H1 (cell line): Measurements from ENCODE around the gene LIPJ. TPM values are rescaled to one million over a fixed set of nuclear protein-coding genes. Genes with fewer than 3 reads are reported as not detected.

Source experiments
- CTCF ChIA-PET: fragments of 300-600 bp; sonication (Branson Sonifier 250); formaldehyde crosslinking; loops from one replicate; lab custom pipeline; 2021; ENCODE audit not compliant: partially characterized antibody; lab: Charles Lee
- POLR2A ChIA-PET: fragments of 300-600 bp; sonication (Branson Sonifier 250); formaldehyde crosslinking; loops from one replicate; lab custom pipeline; 2021; ENCODE audit warnings: inconsistent platforms; ENCODE audit not compliant: partially characterized antibody; lab: Charles Lee
- DNase-seq, 2 experiments: peaks; one replicate each; pipeline versions ENCODE4 v3.0.0 to v3.0.0-alpha.2; 2010 to 2022; ENCODE audit warnings: low spot score in 2 of 2, low read depth in 1 of 2, mixed read lengths in 1 of 2
- FAIRE-seq: peaks from 2 replicates; lab custom pipeline; 2011; peaks lifted over from hg19 to GRCh38; lab: Jason Lieb, UNC
- H2AFZ ChIP-seq: 2 replicates; pipeline ENCODE4 v1.8.1; 2012; ENCODE audit warnings: low read length, inconsistent platforms
- H2AK5ac ChIP-seq: 2 replicates; pipeline ENCODE4 v1.6.1; 2013; ENCODE audit warnings: low read depth, low read length
- H2BK120ac ChIP-seq: replicated peaks from 2 replicates; pipeline ENCODE3; 2013; ENCODE audit warnings: low read depth, low read length, inconsistent platforms
- H2BK12ac ChIP-seq: 2 replicates; pipeline ENCODE4 v1.6.1; 2013; ENCODE audit warnings: low read depth, low read length
- H2BK15ac ChIP-seq: 2 replicates; pipeline ENCODE4 v1.6.1; 2013; ENCODE audit warnings: low read length
- H2BK20ac ChIP-seq: 2 replicates; pipeline ENCODE4 v1.6.1; 2013; ENCODE audit warnings: low read length
- H2BK5ac ChIP-seq: 2 replicates; pipeline ENCODE4 v1.6.1; 2013; ENCODE audit warnings: low read depth, low read length
- H3K14ac ChIP-seq: 2 replicates; pipeline ENCODE4 v1.6.1; 2013; ENCODE audit warnings: inconsistent platforms; ENCODE audit not compliant: insufficient read length
- H3K18ac ChIP-seq: 2 replicates; pipeline ENCODE4 v1.6.1; 2013; ENCODE audit warnings: low read length; ENCODE audit errors: extremely low read depth
- H3K23ac ChIP-seq: 2 replicates; pipeline ENCODE4 v1.6.1; 2013; ENCODE audit warnings: inconsistent platforms; ENCODE audit not compliant: insufficient read length
- H3K23me2 ChIP-seq: 2 replicates; pipeline ENCODE4 v1.6.1; 2013; ENCODE audit warnings: low read depth, low read length
- H3K27ac ChIP-seq: 2 replicates; pipeline ENCODE4 v1.6.1; 2011; ENCODE audit warnings: low read depth, low read length, inconsistent platforms
- H3K27me3 ChIP-seq, 4 experiments: replicated peaks in 1 of 4; 1 replicate in 1 of 4; 2 replicates in 3 of 4; pipeline versions ENCODE4 v1.6.1 to v1.8.1; 2011 to 2013; ENCODE audit warnings: low read length in 3 of 4, mild to moderate bottlenecking in 3 of 4, inconsistent platforms in 2 of 4, mixed read lengths in 2 of 4, moderate library complexity in 1 of 4; ENCODE audit not compliant: control insufficient read depth in 3 of 4, insufficient read depth in 3 of 4; ENCODE audit errors: extremely low read depth in 1 of 4
- H3K36me3 ChIP-seq, 4 experiments: 2 replicates each; pipeline versions ENCODE4 v1.6.1 to v1.8.1; 2011 to 2013; ENCODE audit warnings: mild to moderate bottlenecking in 4 of 4, low read length in 3 of 4, moderate library complexity in 2 of 4, control low read depth in 1 of 4, inconsistent platforms in 1 of 4; ENCODE audit not compliant: insufficient read depth in 4 of 4, control insufficient read depth in 2 of 4
- H3K4ac ChIP-seq: replicated peaks from 2 replicates; pipeline ENCODE3; 2013; ENCODE audit warnings: low read length, low read depth, mixed read lengths, inconsistent platforms; ENCODE audit not compliant: insufficient read length
- H3K4me1 ChIP-seq, 4 experiments: replicated peaks in 1 of 4; 1 replicate in 1 of 4; 2 replicates in 3 of 4; pipeline versions ENCODE4 v1.6.1 to v1.8.1; 2011 to 2013; ENCODE audit warnings: low read length in 3 of 4, inconsistent platforms in 2 of 4, mixed read lengths in 1 of 4; ENCODE audit not compliant: insufficient read depth in 4 of 4, control insufficient read depth in 3 of 4
- H3K4me2 ChIP-seq, 2 experiments: 2 replicates each; pipeline versions ENCODE4 v1.6.1 to v1.8.1; 2011 to 2013; ENCODE audit warnings: low read depth in 2 of 2, low read length in 2 of 2, control low read depth in 1 of 2, inconsistent platforms in 1 of 2, mild to moderate bottlenecking in 1 of 2; ENCODE audit not compliant: insufficient read depth in 1 of 2
- H3K4me3 ChIP-seq, 4 experiments: fragments of 200-600, 300-600 bp in 1 of 4; sonication (generic), shearing (Covaris generic), sonication (Bioruptor Twin) in 1 of 4; 2 replicates each; pipeline versions ENCODE4 v1.5.1 to v1.8.1; 2011 to 2016; ENCODE audit warnings: low read length in 4 of 4, low read depth in 3 of 4, control low read depth in 2 of 4, inconsistent platforms in 2 of 4, mild to moderate bottlenecking in 2 of 4, mixed read lengths in 1 of 4, moderate library complexity in 1 of 4; ENCODE audit not compliant: insufficient read depth in 2 of 4; ENCODE audit errors: extremely low read depth in 1 of 4
- H3K56ac ChIP-seq: replicated peaks from 2 replicates; pipeline ENCODE3; 2013; ENCODE audit warnings: low read depth, mild to moderate bottlenecking, mixed read lengths, low read length, inconsistent platforms; ENCODE audit not compliant: insufficient read length
- H3K79me1 ChIP-seq: 2 replicates; pipeline ENCODE4 v1.6.1; 2013; ENCODE audit warnings: low read depth, low read length, control low read depth
- H3K79me2 ChIP-seq, 2 experiments: 2 replicates each; pipeline versions ENCODE4 v1.6.1 to v1.8.1; 2012 to 2013; ENCODE audit warnings: low read length in 2 of 2, mild to moderate bottlenecking in 2 of 2, inconsistent platforms in 1 of 2; ENCODE audit not compliant: insufficient read depth in 2 of 2, control insufficient read depth in 1 of 2
- H3K9ac ChIP-seq, 4 experiments: replicated peaks in 1 of 4; 1 replicate in 1 of 4; 2 replicates in 3 of 4; pipeline versions ENCODE4 v1.6.1 to v1.8.1; 2011 to 2013; ENCODE audit warnings: low read depth in 3 of 4, low read length in 3 of 4, control low read depth in 2 of 4, mild to moderate bottlenecking in 2 of 4, moderate library complexity in 2 of 4, inconsistent platforms in 1 of 4; ENCODE audit errors: extremely low read depth in 1 of 4
- H3K9me3 ChIP-seq, 2 experiments: 2 replicates each; pipeline versions ENCODE4 v1.6.1 to v1.8.1; 2012 to 2013; ENCODE audit warnings: mild to moderate bottlenecking in 2 of 2, moderate library complexity in 2 of 2, control low read depth in 1 of 2, inconsistent platforms in 1 of 2, low read depth in 1 of 2, low read length in 1 of 2, mixed read lengths in 1 of 2; ENCODE audit not compliant: insufficient read depth in 2 of 2
- H4K20me1 ChIP-seq, 2 experiments: replicated peaks in 1 of 2; 2 replicates each; pipeline versions ENCODE3 to v1.8.1; 2011 to 2013; ENCODE audit warnings: inconsistent platforms in 2 of 2, low read length in 2 of 2, mild to moderate bottlenecking in 1 of 2; ENCODE audit not compliant: insufficient read depth in 2 of 2, control insufficient read depth in 1 of 2
- H4K5ac ChIP-seq: 2 replicates; pipeline ENCODE4 v1.6.1; 2013; ENCODE audit warnings: low read length, low read depth, mixed read lengths, inconsistent platforms; ENCODE audit not compliant: insufficient read length
- H4K8ac ChIP-seq: 2 replicates; pipeline ENCODE4 v1.8.0; 2013; ENCODE audit warnings: mild to moderate bottlenecking, moderate library complexity, low read length, inconsistent platforms; ENCODE audit not compliant: insufficient read depth; ENCODE audit errors: extremely low read depth
- H4K91ac ChIP-seq: replicated peaks from 2 replicates; pipeline ENCODE3; 2013; ENCODE audit warnings: low read length, mixed read lengths, inconsistent platforms; ENCODE audit not compliant: insufficient read length
- CEBPB ChIP-seq: IDR thresholded peaks from 2 replicates; pipeline ENCODE4 v1.6.1; 2012; ENCODE audit warnings: low read depth, low read length
- CTBP2 ChIP-seq: IDR thresholded peaks from 2 replicates; pipeline ENCODE4 v1.7.0; 2011; ENCODE audit warnings: borderline replicate concordance, mild to moderate bottlenecking, moderate library complexity, mixed read lengths, low read length; ENCODE audit not compliant: insufficient read depth, insufficient read length
- FOSL1 ChIP-seq: IDR thresholded peaks from 2 replicates; pipeline ENCODE4 v1.6.1; 2011; ENCODE audit warnings: mild to moderate bottlenecking, low read depth, low read length, moderate library complexity; ENCODE audit not compliant: insufficient read depth
- WGBS, 2 experiments: shearing (Covaris generic) in 1 of 2; methylation state at CpG; one replicate each; pipeline versions ENCODE4 v1.1.6 to v1.1.7; 2013 to 2015; ENCODE audit warnings: low lambda C conversion rate in 2 of 2, mixed read lengths in 2 of 2, inconsistent platforms in 1 of 2, low coverage in 1 of 2, missing lambda C conversion rate in 1 of 2; ENCODE audit not compliant: insufficient replicate concordance in 2 of 2, insufficient coverage in 1 of 2, insufficient read length in 1 of 2; ENCODE audit errors: extremely low coverage in 1 of 2, missing lambda C conversion rate in 1 of 2; 5-methylcytosine and 5-hydroxymethylcytosine counted together
- polyA plus RNA-seq, 7 experiments: library from polyadenylated mRNA; depleted of rRNA in 3 of 7; stranded (reverse) in 5 of 7; unstranded in 2 of 7; fragments of >200 nt in 5 of 7; fragments of 200-250 nt in 2 of 7; gene quantifications; 1 replicate in 5 of 7; 2 replicates in 1 of 7; 4 replicates in 1 of 7; pipeline versions ENCODE4 v1.2.1 to v1.2.3, GENCODE V29; 2011 to 2013; ENCODE audit warnings: missing spikeins in 2 of 7, mixed read lengths in 2 of 7
- total RNA-seq: library from RNA; stranded (reverse); fragmentation: NEBNext Ultra II Directional; extraction: Animal tissue kit (Norgen Biotek cat#: 25700); gene quantifications from 2 replicates; pipeline ENCODE4 v1.2.1, GENCODE V29; 2021

Gene LIPJ
- total and polyA plus RNA-seq, 2 of the 8 experiments (the other 6 are each of a cell fraction or from before 2014, with no cell fraction given) = not detected

- TF ChIP-seq CEBPB (peak; percentile 52; the same call in 1 of the 2 replicates), CTBP2 (no peak), FOSL1 (no peak)
- H2BK120ac ChIP-seq = no peak overlapping the region
- WGBS, 2 experiments = 85% methylated on average over 7 of the region's 7 CpGs; no CpG with 5 or more reads in 1 of the 2 experiments
- H3K23ac ChIP-seq = no peak overlapping the region
- no peak overlapping the region for H2BK5ac ChIP-seq
- no peak overlapping the region for H3K9ac ChIP-seq
- H4K20me1 ChIP-seq = no peaks in the 10 kb centered on the region
- no peaks in the 10 kb centered on the region for H3K27me3 ChIP-seq
- FAIRE-seq (peak; percentile 66), DNase-seq (no peak)
- H3K4ac ChIP-seq = no peak overlapping the region
- H3K79me1 ChIP-seq = no peaks in the 10 kb centered on the region
- H2AK5ac ChIP-seq = no peak overlapping the region
- no peaks in the 10 kb centered on the region for H3K9me3 ChIP-seq
- no peaks in the 10 kb centered on the region for H3K36me3 ChIP-seq
- no peaks in the 10 kb centered on the region; a peak in 1 of 7 replicates for H3K4me1 ChIP-seq
- no peak overlapping the region for H2BK15ac ChIP-seq
- no peak overlapping the region for H4K5ac ChIP-seq
- no peak overlapping the region for H3K4me2 ChIP-seq
- no peak overlapping the region for H3K27ac ChIP-seq
- no peak overlapping the region for H2BK12ac ChIP-seq
- no peak overlapping the region for H2BK20ac ChIP-seq
- no peak overlapping the region for H3K4me3 ChIP-seq
- H3K18ac ChIP-seq = no peak overlapping the region
- H3K14ac ChIP-seq = no peak overlapping the region
- no peak overlapping the region for H3K56ac ChIP-seq
- ChIA-PET CTCF (interaction anchor here (0.7 to 1.9 kb wide), 5 partner anchors 8 to 40 kb away, joined by 3 to 5 read pairs (median 3); partner anchors contain the start of gene RNLS), POLR2A (no interaction called here)
- no peak overlapping the region for H4K8ac ChIP-seq
- H3K23me2 ChIP-seq = no peaks in the 10 kb centered on the region
- H4K91ac ChIP-seq = no peak overlapping the region
- no peak overlapping the region for H2AFZ ChIP-seq
- no peaks in the 10 kb centered on the region for H3K79me2 ChIP-seq
Measured at GRCh38 chr10:88555190-88555908, 31.2 kb upstream of the LIPJ start.
